Esophagus squamous epithelium (tissue), 5 donors: Measurements from ENCODE around the gene ZNF655. TPM values are rescaled to one million over a fixed set of nuclear protein-coding genes. Genes with fewer than 3 reads are reported as not detected.
A peak's percentile ranks its signal among the peaks of the same experiment; 100 is the strongest.

Experiments used
- DNase-seq: peaks from one replicate; lab custom pipeline; 2025; lab: John Stamatoyannopoulos, UW
- H3K27ac ChIP-seq, 4 donors: fragments of 200-600 bp; sonication (generic); one replicate each; pipeline ENCODE4 v1.5.1; 2016 to 2019; ENCODE audit warnings: mild to moderate bottlenecking in 1 of 4
- H3K27me3 ChIP-seq, 4 donors: fragments of 200-600 bp; sonication (generic); 1 replicate in 3 of 4; 2 replicates in 1 of 4; pipeline versions ENCODE4 v1.5.1 to v1.6.0; 2017 to 2021; ENCODE audit warnings: antibody characterized with exemption in 1 of 4
- H3K36me3 ChIP-seq, 3 donors: fragments of 200-600 bp; sonication (generic); one replicate each; pipeline ENCODE4 v1.5.1; 2016 to 2019
- H3K4me1 ChIP-seq, 3 donors: fragments of 200-600 bp; sonication (generic); one replicate each; pipeline ENCODE4 v1.5.1; 2017 to 2019
- H3K4me3 ChIP-seq, 4 donors: fragments of 200-600 bp; sonication (generic); 1 replicate in 3 of 4; 2 replicates in 1 of 4; pipeline ENCODE4 v1.5.1; 2016 to 2019; ENCODE audit warnings: mild to moderate bottlenecking in 2 of 4, moderate library complexity in 1 of 4
- H3K9me3 ChIP-seq, 3 donors: fragments of 200-600 bp; sonication (generic); one replicate each; pipeline ENCODE4 v1.5.1; 2016 to 2019
- POLR2A ChIP-seq, 4 donors: fragments of 450-650 bp; IDR thresholded peaks; one replicate each; pipeline ENCODE4 v1.6.1; 2017; ENCODE audit warnings: antibody characterized with exemption in 4 of 4, mild to moderate bottlenecking in 4 of 4, moderate library complexity in 3 of 4
- WGBS, 2 donors: methylation state at CpG; one replicate each; pipeline ENCODE4 v1.1.5; 2018; 5-methylcytosine and 5-hydroxymethylcytosine counted together
- intact Hi-C: fragments of 100-400 bp; cut with DNase I; formaldehyde crosslinking; loops from one replicate; pipeline ENCODE4 v1.15.0; 2022
- total RNA-seq, 4 donors: library from RNA; depleted of rRNA; stranded (reverse); fragments of >200 nt; gene quantifications; one replicate each; pipeline ENCODE4 v1.1.0, GENCODE V29; 2016
- TF ChIP-seq, protein P1 (sequence below), 6 experiments: fragments of 450-650 bp in 4 of 6; fragments of 200-600 bp in 2 of 6; sonication (generic) in 2 of 6; IDR thresholded peaks; one replicate each; pipeline ENCODE4 v1.5.1; 2016 to 2019; ENCODE audit warnings: antibody characterized with exemption in 6 of 6, mild to moderate bottlenecking in 4 of 6, moderate library complexity in 4 of 6
- donor health status: DM: yes; HTN: yes; CAD: no.

Gene ZNF655
- total RNA-seq, 4 donors from 2014 or later, result 78.6 to 167 (median 107) TPM

- TF ChIP-seq, protein P1, sequence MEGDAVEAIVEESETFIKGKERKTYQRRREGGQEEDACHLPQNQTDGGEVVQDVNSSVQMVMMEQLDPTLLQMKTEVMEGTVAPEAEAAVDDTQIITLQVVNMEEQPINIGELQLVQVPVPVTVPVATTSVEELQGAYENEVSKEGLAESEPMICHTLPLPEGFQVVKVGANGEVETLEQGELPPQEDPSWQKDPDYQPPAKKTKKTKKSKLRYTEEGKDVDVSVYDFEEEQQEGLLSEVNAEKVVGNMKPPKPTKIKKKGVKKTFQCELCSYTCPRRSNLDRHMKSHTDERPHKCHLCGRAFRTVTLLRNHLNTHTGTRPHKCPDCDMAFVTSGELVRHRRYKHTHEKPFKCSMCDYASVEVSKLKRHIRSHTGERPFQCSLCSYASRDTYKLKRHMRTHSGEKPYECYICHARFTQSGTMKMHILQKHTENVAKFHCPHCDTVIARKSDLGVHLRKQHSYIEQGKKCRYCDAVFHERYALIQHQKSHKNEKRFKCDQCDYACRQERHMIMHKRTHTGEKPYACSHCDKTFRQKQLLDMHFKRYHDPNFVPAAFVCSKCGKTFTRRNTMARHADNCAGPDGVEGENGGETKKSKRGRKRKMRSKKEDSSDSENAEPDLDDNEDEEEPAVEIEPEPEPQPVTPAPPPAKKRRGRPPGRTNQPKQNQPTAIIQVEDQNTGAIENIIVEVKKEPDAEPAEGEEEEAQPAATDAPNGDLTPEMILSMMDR (IDR thresholded peaks at IDR 0.05), result no peak
- peak in 1 of 4 donors; percentile 30 for TF ChIP-seq POLR2A (IDR thresholded peaks at IDR 0.05)
- no peaks in the 10 kb centered on the region for H3K9me3 ChIP-seq
- DNase-seq, result no peak
- H3K4me3 ChIP-seq, result peak overlapping the region in 2 of 4 donors; percentile 76 to 91
- H3K4me1 ChIP-seq, result peaks cover 38 to 86% (median 46%) of the 10 kb centered on the region in 3 donors
- H3K36me3 ChIP-seq, result peaks cover 5 to 67% (median 22%) of the 10 kb centered on the region in 3 donors
- intact Hi-C loops, result no loop called here
- H3K27ac ChIP-seq, result peak overlapping the region; percentile 83 to 99 (median 96)
- WGBS, 2 donors, result 58 to 59% methylated on average over 7 of the region's 7 CpGs
- no peaks in the 10 kb centered on the region for H3K27me3 ChIP-seq
These were observed 2.6 kb downstream of the ZNF655 start for GRCh38 chr7:99560834-99561736.

GRCh38 chr7:99561737-99562051 lies 3.3 kb downstream of the ZNF655 start:
- intact Hi-C loops, result no loop called here
- peaks cover 5 to 70% (median 22%) of the 10 kb centered on the region in 3 donors for H3K36me3 ChIP-seq
- TF ChIP-seq, protein P1 (IDR thresholded peaks at IDR 0.05), result no peak
- no peak for TF ChIP-seq POLR2A (IDR thresholded peaks at IDR 0.05)

DNA sequence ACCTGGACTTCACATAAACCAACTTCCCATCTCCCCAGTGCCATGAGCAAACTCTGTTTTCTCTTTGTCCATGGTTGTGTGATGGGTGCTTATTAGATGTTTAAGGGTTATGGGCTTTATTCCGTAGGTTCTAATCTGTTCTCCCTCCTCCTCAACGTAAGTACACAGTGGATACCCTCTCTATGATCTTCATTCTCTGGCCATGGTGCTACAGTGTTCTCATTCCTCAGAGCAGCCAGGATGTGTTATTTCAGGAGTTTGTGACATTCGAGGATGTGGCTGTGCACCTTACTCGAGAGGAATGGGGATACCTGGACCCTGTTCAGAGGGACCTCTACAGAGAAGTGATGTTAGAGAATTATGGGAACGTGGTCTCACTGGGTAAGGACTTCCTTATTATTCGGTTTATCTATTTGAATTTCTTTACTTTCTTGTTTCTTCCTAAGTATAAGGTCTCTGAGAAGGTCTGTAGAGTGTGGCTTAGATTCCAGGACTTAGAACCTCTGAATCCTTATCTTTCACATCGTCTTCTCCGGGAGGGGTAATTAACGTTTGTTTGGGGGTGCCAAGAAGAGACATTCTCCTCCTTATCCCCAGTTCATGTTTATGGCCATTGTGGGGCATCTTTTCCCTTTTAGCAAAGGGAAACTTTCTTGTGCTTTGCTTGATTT lies 3.8 kb downstream of the ZNF655 start:
- no peaks in the 10 kb centered on the region for H3K27me3 ChIP-seq
- no peak for DNase-seq
- whole genome bisulfite sequencing, 2 donors, result 66 to 67% methylated on average over 9 of the region's 9 CpGs
- H3K4me1 ChIP-seq, result peaks cover 35 to 80% (median 42%) of the 10 kb centered on the region in 3 donors
- TF ChIP-seq, protein P1 (IDR thresholded peaks at IDR 0.05), result no peak
- no peak for TF ChIP-seq POLR2A (IDR thresholded peaks at IDR 0.05)
- H3K4me3 ChIP-seq, result peak overlapping the region in 2 of 4 donors; percentile 22 to 28
- no peaks in the 10 kb centered on the region for H3K9me3 ChIP-seq
- H3K36me3 ChIP-seq, result peaks cover 5 to 73% (median 22%) of the 10 kb centered on the region in 3 donors
- intact Hi-C loops, result no loop called here
- H3K27ac ChIP-seq, result peak overlapping the region; percentile 83 to 99 (median 96)

More at GRCh38 chr7:99561737-99562051, 3.3 kb downstream of the ZNF655 start:
- H3K27ac ChIP-seq, result peak overlapping the region; percentile 83 to 99 (median 96)
- peaks cover 38 to 86% (median 46%) of the 10 kb centered on the region in 3 donors for H3K4me1 ChIP-seq
- no peak for DNase-seq
- H3K9me3 ChIP-seq, result no peaks in the 10 kb centered on the region
- no peaks in the 10 kb centered on the region for H3K27me3 ChIP-seq
- peak overlapping the region in 2 of 4 donors; percentile 14 to 28 for H3K4me3 ChIP-seq
- WGBS, 2 donors, result 71 to 86% methylated on average over 1 to 2 of the region's 2 CpGs

GRCh38 chr7:99562832-99563231 lies 4.4 kb downstream of the ZNF655 start:
- H3K27ac ChIP-seq, result peak overlapping the region; percentile 83 to 99 (median 96)
- no peaks in the 10 kb centered on the region for H3K27me3 ChIP-seq
- H3K36me3 ChIP-seq, result peaks cover 5 to 79% (median 22%) of the 10 kb centered on the region in 3 donors
- intact Hi-C loops, result no loop called here
- peak in 2 of 4 donors; percentile 12 to 38 for TF ChIP-seq POLR2A (IDR thresholded peaks at IDR 0.05)
- TF ChIP-seq, protein P1 (IDR thresholded peaks at IDR 0.05), result no peak
- no peaks in the 10 kb centered on the region for H3K9me3 ChIP-seq
- no peak for DNase-seq
- WGBS, 2 donors, result 8 to 14% methylated on average over 2 of the region's 2 CpGs
- peak overlapping the region in 2 of 4 donors; percentile 22 to 28 for H3K4me3 ChIP-seq
- peaks cover 31 to 74% (median 39%) of the 10 kb centered on the region in 3 donors for H3K4me1 ChIP-seq
